ENCODE results near the gene CGB1.
"Not testable (repeated sequence)": the region's sequence is repeated elsewhere in the genome, so short reads cannot be mapped to it uniquely, and the experiment has no call there.

The CGB1 gene

GRCh38 chr19:49022116-49022515 is 14.6 kb downstream of the CGB1 start:
- no peak for DNase-seq (ENCODE audit: low read depth)

GRCh38 chr19:49020931-49021895 is 15.5 kb downstream of the CGB1 start:
- no peak for DNase-seq (ENCODE audit: low read depth)

GRCh38 chr19:49020342-49020741 is 16.4 kb downstream of the CGB1 start:
- DNase-seq (ENCODE audit: low read depth), result no peak

GRCh38 chr19:49019242-49019932 is 17.3 kb downstream of the CGB1 start:
- DNase-seq (ENCODE audit: low read depth), result peak; percentile 50

GRCh38 chr19:49018388-49019241 is 18.1 kb downstream of the CGB1 start:
- not testable (repeated sequence) for DNase-seq (ENCODE audit: low read depth)

GRCh38 chr19:49017666-49018351 is 18.9 kb downstream of the CGB1 start:
- DNase-seq (ENCODE audit: low read depth), result peak; percentile 49

GRCh38 chr19:49017041-49017665 is 19.5 kb downstream of the CGB1 start, which contains the start of gene LHB:
TSS of gene LHB (minus strand) at chr19:49017091. CDS start at chr19:49017081, 10 bp downstream.
- no peak for DNase-seq (ENCODE audit: low read depth)

GRCh38 chr19:49016067-49016839 is 20.4 kb downstream of the CGB1 start:
- DNase-seq (ENCODE audit: low read depth), result no peak

- DNase-seq (ENCODE audit: low read depth), result no peak
Measured at GRCh38 chr19:49014870-49015255, 21.8 kb downstream of the CGB1 start.

- DNase-seq (ENCODE audit: low read depth), result no peak
Measured at GRCh38 chr19:49014123-49014869, 22.4 kb downstream of the CGB1 start.

- no peak for DNase-seq (ENCODE audit: low read depth)
Measured at GRCh38 chr19:49011194-49011593, 25.5 kb downstream of the CGB1 start.

GRCh38 chr19:49010453-49010852 is 26.2 kb downstream of the CGB1 start:
- DNase-seq (ENCODE audit: low read depth), result no peak

- DNase-seq (ENCODE audit: low read depth), result no peak
Measured at GRCh38 chr19:49009828-49010227, 26.9 kb downstream of the CGB1 start.

GRCh38 chr19:49006905-49007304 is 29.8 kb downstream of the CGB1 start:
- no peak for DNase-seq (ENCODE audit: low read depth)

- no peak for DNase-seq (ENCODE audit: low read depth)
Measured at GRCh38 chr19:49004964-49005614, 31.6 kb downstream of the CGB1 start.

GRCh38 chr19:49004133-49004532 is 32.6 kb downstream of the CGB1 start:
- DNase-seq (ENCODE audit: low read depth), result no peak

GRCh38 chr19:48999481-49000325 is 37.0 kb downstream of the CGB1 start:
- DNase-seq (ENCODE audit: low read depth), result peak; percentile 55

GRCh38 chr19:48997972-48998371 is 38.7 kb downstream of the CGB1 start:
- DNase-seq (ENCODE audit: low read depth), result peak; percentile 15
